Measurements from ENCODE around the gene SCUBE1. TPM values are rescaled to one million over a fixed set of nuclear protein-coding genes. Genes with fewer than 3 reads are reported as not detected.

Gene SCUBE1
- total RNA-seq, 4 donors from 2014 or later = 0.68 to 6.4 (median 1.7) TPM

GRCh38 chr22:43317239-43317638 lies 25.9 kb downstream of the SCUBE1 start:
- in situ Hi-C loops (cut with MboI; ENCODE audit: low pct_ligation_motif_present in 1 of 4, low pct_unique_long_range_greater_than_20kb in 1 of 4, low sequenced_read_pairs in 3 of 4) = no loop called here
- Histone ChIP-seq H3K4me1 (peaks cover 0 to 5% (median 0%) of the 10 kb centered on the region in 4 donors), H3K9me3 (no peaks in the 10 kb centered on the region), H3K4me3 (no peak overlapping the region), H3K36me3 (no peaks in the 10 kb centered on the region), H3K27ac (no peak overlapping the region), H3K27me3 (no peaks in the 10 kb centered on the region)
- TF ChIP-seq POLR2A (IDR thresholded peaks at IDR 0.05) (no peak), POLR2AphosphoS5 (IDR thresholded peaks at IDR 0.05) (no peak), CTCF (IDR thresholded peaks at IDR 0.05) (no peak), EP300 (IDR thresholded peaks at IDR 0.05; ENCODE audit: low read depth) (no peak)
- 83 to 100% methylated on average over 2 to 9 of the region's 9 CpGs for WGBS, 2 donors (ENCODE audit: low coverage in 1 of 2)
- DNase-seq = no peak
- intact Hi-C loops (cut with DNase I; ENCODE audit: low total_unique reads) = no loop called here

DNA sequence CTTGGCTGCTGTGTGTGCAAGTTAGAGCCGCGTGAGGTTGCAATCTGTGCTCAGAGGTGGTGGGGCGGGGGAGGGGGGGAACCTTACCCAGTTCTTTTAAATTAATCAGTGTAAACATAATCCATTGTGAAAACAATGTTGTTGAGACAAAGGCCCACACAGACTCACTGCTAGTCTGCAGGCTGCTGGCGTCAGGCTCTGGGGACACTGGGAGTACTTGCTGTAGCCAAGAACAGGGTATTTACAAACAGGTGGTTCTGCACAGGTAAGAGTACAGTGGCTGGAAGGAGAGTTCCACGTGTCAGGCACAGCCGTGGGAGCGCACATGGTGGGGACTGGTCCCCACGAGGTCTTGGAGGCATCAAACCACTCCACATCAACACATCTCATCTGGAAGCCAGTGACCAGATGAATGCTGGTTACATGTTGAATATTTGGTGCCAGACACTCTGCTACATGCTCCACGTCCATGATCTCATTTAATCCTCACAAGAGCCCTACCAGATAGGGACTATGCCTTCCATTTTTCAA lies 27.4 kb downstream of the SCUBE1 start:
- in situ Hi-C loops (cut with MboI; ENCODE audit: low pct_ligation_motif_present in 1 of 4, low pct_unique_long_range_greater_than_20kb in 1 of 4, low sequenced_read_pairs in 3 of 4) (no loop called here), intact Hi-C loops (cut with DNase I; ENCODE audit: low total_unique reads) (no loop called here)
- Histone ChIP-seq H3K9me3 (no peaks in the 10 kb centered on the region), H3K4me3 (no peak overlapping the region), H3K27ac (no peak overlapping the region), H3K36me3 (no peaks in the 10 kb centered on the region), H3K27me3 (no peaks in the 10 kb centered on the region), H3K4me1 (peaks cover 0 to 5% (median 0%) of the 10 kb centered on the region in 4 donors)
- TF ChIP-seq EP300 (IDR thresholded peaks at IDR 0.05; ENCODE audit: low read depth) = no peak
- TF ChIP-seq POLR2A (IDR thresholded peaks at IDR 0.05) = no peak
- no peak for TF ChIP-seq CTCF (IDR thresholded peaks at IDR 0.05)
- no peak for TF ChIP-seq POLR2AphosphoS5 (IDR thresholded peaks at IDR 0.05)
- DNase-seq = no peak
- WGBS, 2 donors (ENCODE audit: low coverage in 1 of 2) = 52 to 70% methylated on average over 3 to 9 of the region's 9 CpGs

GRCh38 chr22:43314611-43315010 lies 28.6 kb downstream of the SCUBE1 start:
- TF ChIP-seq POLR2A (IDR thresholded peaks at IDR 0.05) (no peak), POLR2AphosphoS5 (IDR thresholded peaks at IDR 0.05) (no peak), CTCF (IDR thresholded peaks at IDR 0.05) (no peak), EP300 (IDR thresholded peaks at IDR 0.05; ENCODE audit: low read depth) (no peak)
- Histone ChIP-seq H3K9me3 (no peaks in the 10 kb centered on the region), H3K4me3 (no peak overlapping the region), H3K36me3 (no peaks in the 10 kb centered on the region), H3K4me1 (peaks cover 0 to 5% (median 0%) of the 10 kb centered on the region in 4 donors), H3K27ac (no peak overlapping the region), H3K27me3 (peaks cover 3% of the 10 kb centered on the region)
- intact Hi-C loops (cut with DNase I; ENCODE audit: low total_unique reads) (no loop called here), in situ Hi-C loops (cut with MboI; ENCODE audit: low pct_ligation_motif_present in 1 of 4, low pct_unique_long_range_greater_than_20kb in 1 of 4, low sequenced_read_pairs in 3 of 4) (no loop called here)
- WGBS, 2 donors (ENCODE audit: low coverage in 1 of 2) = 75% methylated on average over 5 of the region's 5 CpGs; no CpG with 5 or more reads in 1 of the 2 donors
- no peak for DNase-seq

DNA sequence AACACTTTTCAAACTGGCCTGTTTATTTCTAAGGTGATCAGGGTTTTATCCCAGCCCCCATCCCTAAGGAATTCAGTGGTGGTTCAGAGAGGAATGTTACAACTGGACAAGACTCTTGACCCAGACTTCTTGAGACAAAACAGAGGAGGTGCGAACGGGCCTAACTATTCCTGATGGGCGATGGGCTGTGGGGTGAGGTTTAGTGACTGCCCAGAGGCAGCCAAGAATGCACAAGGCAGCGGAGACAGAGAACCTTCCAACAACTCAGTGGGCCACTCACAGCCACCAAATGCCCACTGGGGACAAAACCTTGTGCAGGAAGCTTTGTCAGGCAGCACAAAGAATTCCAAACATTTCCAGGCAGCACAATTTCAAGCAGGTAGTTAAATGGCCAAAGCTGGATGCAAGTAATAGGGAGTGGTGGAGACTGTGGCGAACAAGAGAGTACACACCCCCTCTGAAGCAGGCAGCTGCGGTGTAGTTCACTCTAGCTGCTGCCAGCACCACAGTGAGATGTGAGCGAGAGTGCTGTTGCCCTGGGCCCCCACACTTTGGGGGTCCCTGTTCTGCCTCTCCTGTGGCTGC lies 29.2 kb downstream of the SCUBE1 start:
- H3K27me3 ChIP-seq = peaks cover 3% of the 10 kb centered on the region
- no peak for TF ChIP-seq EP300 (IDR thresholded peaks at IDR 0.05; ENCODE audit: low read depth)
- no peak for TF ChIP-seq POLR2A (IDR thresholded peaks at IDR 0.05)
- no peak for TF ChIP-seq CTCF (IDR thresholded peaks at IDR 0.05)
- TF ChIP-seq POLR2AphosphoS5 (IDR thresholded peaks at IDR 0.05) = no peak
- H3K36me3 ChIP-seq = no peaks in the 10 kb centered on the region
- 80 to 82% methylated on average over 3 to 7 of the region's 7 CpGs for WGBS, 2 donors (ENCODE audit: low coverage in 1 of 2)
- H3K27ac ChIP-seq = no peak overlapping the region
- H3K4me3 ChIP-seq = no peak overlapping the region
- intact Hi-C loops (cut with DNase I; ENCODE audit: low total_unique reads) = no loop called here
- DNase-seq = no peak
- H3K4me1 ChIP-seq = peaks cover 0 to 5% (median 0%) of the 10 kb centered on the region in 4 donors
- in situ Hi-C loops (cut with MboI; ENCODE audit: low pct_ligation_motif_present in 1 of 4, low pct_unique_long_range_greater_than_20kb in 1 of 4, low sequenced_read_pairs in 3 of 4) = no loop called here
- H3K9me3 ChIP-seq = no peaks in the 10 kb centered on the region
